Neutrophil (primary cell): ENCODE results near the gene CAMTA1.

ENCODE experiments used
- H3K27ac ChIP-seq: fragments of 200-600 bp; sonication (generic); 2 replicates; pipeline ENCODE4 v1.5.1; 2016; ENCODE audit warnings: mild to moderate bottlenecking, moderate library complexity
- H3K27me3 ChIP-seq: fragments of 200-600 bp; sonication (generic); 2 replicates; pipeline ENCODE4 v1.6.0; 2016; ENCODE audit warnings: mild to moderate bottlenecking
- H3K36me3 ChIP-seq: fragments of 200-600 bp; sonication (generic); 2 replicates; pipeline ENCODE4 v1.5.1; 2017
- H3K4me1 ChIP-seq, 2 experiments: fragments of 200-600 bp in 1 of 2; sonication (generic) in 1 of 2; 1 replicate in 1 of 2; 2 replicates in 1 of 2; pipeline versions ENCODE4 v1.5.1 to v1.6.1; 2013 to 2016; ENCODE audit warnings: low read depth in 1 of 2, low read length in 1 of 2, mild to moderate bottlenecking in 1 of 2, moderate library complexity in 1 of 2; ENCODE audit not compliant: control insufficient read depth in 1 of 2, insufficient read depth in 1 of 2
- H3K4me3 ChIP-seq, 2 experiments: fragments of 200-600 bp in 1 of 2; sonication (generic) in 1 of 2; 1 replicate in 1 of 2; 2 replicates in 1 of 2; pipeline ENCODE4 v1.5.1; 2013 to 2016; ENCODE audit warnings: low read depth in 1 of 2, low read length in 1 of 2, mild to moderate bottlenecking in 1 of 2, moderate library complexity in 1 of 2
- H3K9me3 ChIP-seq: fragments of 200-600 bp; sonication (generic); 2 replicates; pipeline ENCODE4 v1.5.1; 2016
- TF ChIP-seq, protein P1 (sequence below): fragments of 200-600 bp; sonication (generic); IDR thresholded peaks from 2 replicates; pipeline ENCODE4 v1.5.1; 2016; ENCODE audit warnings: antibody characterized with exemption

Gene CAMTA1

DNA sequence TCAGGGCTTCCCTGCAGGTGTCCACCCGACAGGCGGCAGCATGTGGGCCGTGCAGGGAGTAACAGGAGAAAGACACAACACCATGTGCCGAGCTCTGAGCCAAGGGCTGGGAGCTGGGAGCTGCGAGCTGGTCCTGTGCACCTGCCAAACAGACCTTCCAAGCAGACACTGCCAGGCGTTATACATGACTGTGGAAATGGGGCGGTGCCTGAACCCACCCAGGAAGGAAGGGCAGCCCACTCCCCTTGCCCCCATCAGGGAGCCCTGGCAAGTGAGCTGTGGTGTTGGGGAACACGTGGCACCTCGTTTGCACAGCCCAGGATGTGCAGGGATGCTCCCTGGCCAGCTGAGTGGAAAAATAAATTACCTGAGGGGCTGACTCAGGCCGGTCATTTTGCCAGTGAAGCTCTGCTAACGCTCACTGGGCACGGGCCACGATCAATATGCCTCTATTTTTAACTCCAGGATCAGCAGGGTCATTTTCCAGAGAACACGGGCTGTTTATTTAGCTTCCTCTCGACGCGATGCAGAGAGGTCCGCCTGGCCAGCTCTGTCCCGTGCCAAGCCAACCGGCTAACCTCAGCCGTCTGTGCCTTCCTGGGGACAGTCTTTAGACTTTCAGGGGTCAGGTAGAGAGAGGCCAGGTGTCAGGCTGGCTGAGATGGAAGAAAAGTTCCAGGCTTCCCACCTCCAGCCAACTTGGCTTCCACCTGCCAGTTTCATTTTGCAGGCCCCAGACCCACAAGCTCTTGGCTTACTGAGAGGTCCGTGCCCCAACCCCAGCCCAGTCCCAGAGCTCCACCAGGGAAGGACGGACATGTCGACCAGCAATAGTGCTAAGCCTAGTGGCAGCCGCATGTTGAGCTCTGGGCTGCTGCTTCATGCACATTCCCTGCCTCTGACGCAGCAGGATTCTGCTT lies 789.1 kb downstream of the CAMTA1 start:
- Histone ChIP-seq H3K9me3 (no peaks in the 10 kb centered on the region), H3K4me1 (no peaks in the 10 kb centered on the region), H3K4me3 (no peak overlapping the region), H3K36me3 (no peaks in the 10 kb centered on the region), H3K27me3 (no peaks in the 10 kb centered on the region), H3K27ac (no peak overlapping the region)
- TF ChIP-seq, protein P1, sequence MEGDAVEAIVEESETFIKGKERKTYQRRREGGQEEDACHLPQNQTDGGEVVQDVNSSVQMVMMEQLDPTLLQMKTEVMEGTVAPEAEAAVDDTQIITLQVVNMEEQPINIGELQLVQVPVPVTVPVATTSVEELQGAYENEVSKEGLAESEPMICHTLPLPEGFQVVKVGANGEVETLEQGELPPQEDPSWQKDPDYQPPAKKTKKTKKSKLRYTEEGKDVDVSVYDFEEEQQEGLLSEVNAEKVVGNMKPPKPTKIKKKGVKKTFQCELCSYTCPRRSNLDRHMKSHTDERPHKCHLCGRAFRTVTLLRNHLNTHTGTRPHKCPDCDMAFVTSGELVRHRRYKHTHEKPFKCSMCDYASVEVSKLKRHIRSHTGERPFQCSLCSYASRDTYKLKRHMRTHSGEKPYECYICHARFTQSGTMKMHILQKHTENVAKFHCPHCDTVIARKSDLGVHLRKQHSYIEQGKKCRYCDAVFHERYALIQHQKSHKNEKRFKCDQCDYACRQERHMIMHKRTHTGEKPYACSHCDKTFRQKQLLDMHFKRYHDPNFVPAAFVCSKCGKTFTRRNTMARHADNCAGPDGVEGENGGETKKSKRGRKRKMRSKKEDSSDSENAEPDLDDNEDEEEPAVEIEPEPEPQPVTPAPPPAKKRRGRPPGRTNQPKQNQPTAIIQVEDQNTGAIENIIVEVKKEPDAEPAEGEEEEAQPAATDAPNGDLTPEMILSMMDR = no peak

- Histone ChIP-seq H3K27ac (no peak overlapping the region), H3K9me3 (no peaks in the 10 kb centered on the region)
These were observed 789.8 kb downstream of the CAMTA1 start for GRCh38 chr1:7575041-7575400.

GRCh38 chr1:7576946-7577657 lies 791.8 kb downstream of the CAMTA1 start:
- Histone ChIP-seq H3K4me1 (no peaks in the 10 kb centered on the region), H3K36me3 (no peaks in the 10 kb centered on the region)

More at GRCh38 chr1:7575041-7575400, 789.8 kb downstream of the CAMTA1 start:
- TF ChIP-seq, protein P1 = no peak
- Histone ChIP-seq H3K36me3 (no peaks in the 10 kb centered on the region), H3K4me1 (no peaks in the 10 kb centered on the region), H3K27me3 (no peaks in the 10 kb centered on the region), H3K4me3 (no peak overlapping the region)

GRCh38 chr1:7578206-7578605 lies 793.0 kb downstream of the CAMTA1 start:
- H3K4me1 ChIP-seq = no peaks in the 10 kb centered on the region
- TF ChIP-seq, protein P1 = no peak
- H3K9me3 ChIP-seq = no peaks in the 10 kb centered on the region
- H3K27ac ChIP-seq = no peak overlapping the region
- H3K36me3 ChIP-seq = no peaks in the 10 kb centered on the region
- no peaks in the 10 kb centered on the region for H3K27me3 ChIP-seq
- H3K4me3 ChIP-seq = no peak overlapping the region

More at GRCh38 chr1:7576946-7577657, 791.8 kb downstream of the CAMTA1 start:
- Histone ChIP-seq H3K27me3 (no peaks in the 10 kb centered on the region), H3K27ac (no peak overlapping the region), H3K4me3 (no peak overlapping the region), H3K9me3 (no peaks in the 10 kb centered on the region)
- TF ChIP-seq, protein P1 = no peak

DNA sequence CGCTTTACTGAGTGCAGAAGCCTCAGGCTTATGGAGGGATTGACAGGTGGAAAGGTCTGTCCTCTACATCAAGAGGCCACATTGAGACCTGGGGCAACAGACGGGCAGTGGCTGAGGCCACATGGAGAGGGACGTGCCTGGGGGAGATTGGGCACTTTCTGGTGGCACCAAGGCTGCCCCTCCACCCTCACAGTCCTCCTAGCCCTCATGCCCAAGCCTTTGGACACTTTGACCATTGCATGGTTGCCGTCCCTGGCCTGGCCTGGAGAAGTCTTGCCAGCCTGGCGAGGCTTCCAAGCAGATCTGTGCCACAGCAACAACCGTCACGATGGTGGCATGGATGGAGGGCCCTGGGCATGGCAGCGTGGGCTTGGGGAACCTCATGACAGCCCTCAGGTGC lies 793.8 kb downstream of the CAMTA1 start:
- H3K27ac ChIP-seq = no peak overlapping the region
- no peaks in the 10 kb centered on the region for H3K9me3 ChIP-seq
- no peak overlapping the region for H3K4me3 ChIP-seq
- no peaks in the 10 kb centered on the region for H3K4me1 ChIP-seq
- no peaks in the 10 kb centered on the region for H3K27me3 ChIP-seq
- H3K36me3 ChIP-seq = no peaks in the 10 kb centered on the region
- TF ChIP-seq, protein P1 = no peak
